ENCODE data around the gene LRP8.

DNA sequence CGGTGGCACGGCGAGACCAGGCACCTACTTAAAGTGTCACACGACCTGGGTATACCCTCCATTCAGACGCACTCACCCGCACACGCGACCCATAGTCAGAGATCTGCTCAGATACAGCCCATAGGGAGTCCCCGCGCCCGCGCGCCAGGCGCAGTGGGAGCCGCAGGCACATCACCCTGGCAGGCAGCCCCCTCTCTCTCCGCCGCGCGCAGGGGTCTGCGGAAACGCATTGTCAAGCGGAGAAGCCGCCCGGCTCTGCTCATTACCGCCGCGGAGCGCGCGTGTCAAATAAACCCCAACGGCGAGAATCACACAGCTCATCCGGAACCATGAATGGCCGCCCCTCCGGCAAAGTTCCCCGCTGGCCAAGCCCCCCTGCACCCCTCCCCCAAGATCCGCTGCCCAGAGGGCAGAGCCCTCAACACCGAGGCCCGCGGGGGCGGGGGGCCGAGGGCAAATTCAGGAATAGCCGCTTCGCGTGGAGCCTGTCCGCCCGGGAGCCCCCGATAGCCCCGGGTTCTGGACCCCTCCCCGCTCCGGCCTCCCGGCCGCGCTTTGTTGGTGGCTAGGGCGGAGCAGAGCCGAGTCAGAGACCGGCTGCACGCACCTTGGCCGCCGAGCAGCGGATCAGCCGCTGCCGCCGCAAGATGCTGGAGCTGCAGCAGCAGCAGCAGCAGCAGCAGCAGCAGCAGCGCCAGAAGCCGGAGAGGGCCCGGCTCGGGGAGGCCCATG is 522 bp downstream of the LRP8 start:
- TF ChIP-seq, protein P1, sequence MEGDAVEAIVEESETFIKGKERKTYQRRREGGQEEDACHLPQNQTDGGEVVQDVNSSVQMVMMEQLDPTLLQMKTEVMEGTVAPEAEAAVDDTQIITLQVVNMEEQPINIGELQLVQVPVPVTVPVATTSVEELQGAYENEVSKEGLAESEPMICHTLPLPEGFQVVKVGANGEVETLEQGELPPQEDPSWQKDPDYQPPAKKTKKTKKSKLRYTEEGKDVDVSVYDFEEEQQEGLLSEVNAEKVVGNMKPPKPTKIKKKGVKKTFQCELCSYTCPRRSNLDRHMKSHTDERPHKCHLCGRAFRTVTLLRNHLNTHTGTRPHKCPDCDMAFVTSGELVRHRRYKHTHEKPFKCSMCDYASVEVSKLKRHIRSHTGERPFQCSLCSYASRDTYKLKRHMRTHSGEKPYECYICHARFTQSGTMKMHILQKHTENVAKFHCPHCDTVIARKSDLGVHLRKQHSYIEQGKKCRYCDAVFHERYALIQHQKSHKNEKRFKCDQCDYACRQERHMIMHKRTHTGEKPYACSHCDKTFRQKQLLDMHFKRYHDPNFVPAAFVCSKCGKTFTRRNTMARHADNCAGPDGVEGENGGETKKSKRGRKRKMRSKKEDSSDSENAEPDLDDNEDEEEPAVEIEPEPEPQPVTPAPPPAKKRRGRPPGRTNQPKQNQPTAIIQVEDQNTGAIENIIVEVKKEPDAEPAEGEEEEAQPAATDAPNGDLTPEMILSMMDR (IDR thresholded peaks at IDR 0.05; ENCODE audit: insufficient read depth, low read depth, low read length): no peak
- TF ChIP-seq EZH2 (IDR thresholded peaks at IDR 0.05; ENCODE audit: insufficient read depth, low read length): no peak

All from astrocyte (in vitro differentiated cells and primary cell).